ENCODE results near the gene CIC.
"Not testable (repeated sequence)": the region's sequence is repeated elsewhere in the genome, so short reads cannot be mapped to it uniquely, and the experiment has no call there.

CIC gene

DNA sequence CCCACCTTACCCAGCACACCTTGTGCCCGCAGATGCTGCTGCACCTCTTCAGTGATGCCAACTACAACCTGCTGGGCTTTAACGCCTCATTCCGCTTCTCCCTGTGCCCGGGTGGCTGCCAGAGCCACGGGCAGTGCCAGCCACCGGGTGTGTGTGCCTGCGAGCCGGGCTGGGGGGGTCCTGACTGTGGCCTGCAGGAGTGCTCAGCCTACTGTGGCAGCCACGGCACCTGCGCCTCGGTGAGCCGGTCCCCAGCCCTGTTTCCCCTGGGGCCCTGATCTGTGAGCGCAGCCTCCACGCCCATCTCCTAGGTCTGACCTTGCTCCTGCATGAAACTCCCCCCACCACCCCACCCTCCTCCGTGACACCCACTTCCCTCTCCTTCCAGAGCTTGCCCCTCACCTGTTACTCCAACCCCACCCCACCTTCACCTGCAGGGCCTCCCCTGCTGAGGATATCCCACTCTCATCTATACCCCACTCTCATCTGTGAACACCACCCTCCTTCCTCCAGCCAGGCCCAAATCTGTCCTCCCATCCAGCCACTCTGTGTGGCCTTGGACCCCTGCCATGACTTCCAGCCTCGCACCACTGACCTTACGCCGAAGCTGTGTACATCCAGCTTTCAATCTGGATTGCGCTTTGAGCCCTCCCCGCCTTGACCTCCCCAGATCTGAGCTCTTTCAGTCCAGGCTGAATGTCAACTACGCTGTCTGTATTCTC, 65.1 kb downstream of the CIC start:
- no peak for DNase-seq (ENCODE audit: low read depth)

- no peak for DNase-seq (ENCODE audit: low read depth)
These were observed 65.8 kb downstream of the CIC start for GRCh38 chr19:42334697-42335373.

GRCh38 chr19:42335374-42335936, 66.4 kb downstream of the CIC start:
- DNase-seq (ENCODE audit: low read depth): no peak

DNA sequence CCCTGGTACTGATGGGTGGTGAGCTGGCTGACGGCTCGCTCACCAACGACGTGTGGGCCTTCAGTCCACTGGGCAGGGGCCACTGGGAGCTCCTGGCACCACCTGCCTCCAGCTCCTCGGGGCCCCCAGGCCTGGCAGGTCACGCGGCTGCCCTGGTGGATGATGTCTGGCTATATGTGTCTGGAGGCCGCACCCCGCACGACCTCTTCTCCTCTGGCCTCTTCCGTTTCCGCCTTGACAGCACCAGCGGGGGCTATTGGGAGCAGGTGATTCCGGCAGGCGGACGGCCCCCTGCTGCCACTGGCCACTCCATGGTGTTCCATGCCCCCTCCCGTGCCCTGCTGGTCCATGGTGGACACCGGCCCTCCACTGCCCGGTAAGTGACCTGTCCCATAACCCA, 66.9 kb downstream of the CIC start:
- DNase-seq (ENCODE audit: low read depth): no peak

DNA sequence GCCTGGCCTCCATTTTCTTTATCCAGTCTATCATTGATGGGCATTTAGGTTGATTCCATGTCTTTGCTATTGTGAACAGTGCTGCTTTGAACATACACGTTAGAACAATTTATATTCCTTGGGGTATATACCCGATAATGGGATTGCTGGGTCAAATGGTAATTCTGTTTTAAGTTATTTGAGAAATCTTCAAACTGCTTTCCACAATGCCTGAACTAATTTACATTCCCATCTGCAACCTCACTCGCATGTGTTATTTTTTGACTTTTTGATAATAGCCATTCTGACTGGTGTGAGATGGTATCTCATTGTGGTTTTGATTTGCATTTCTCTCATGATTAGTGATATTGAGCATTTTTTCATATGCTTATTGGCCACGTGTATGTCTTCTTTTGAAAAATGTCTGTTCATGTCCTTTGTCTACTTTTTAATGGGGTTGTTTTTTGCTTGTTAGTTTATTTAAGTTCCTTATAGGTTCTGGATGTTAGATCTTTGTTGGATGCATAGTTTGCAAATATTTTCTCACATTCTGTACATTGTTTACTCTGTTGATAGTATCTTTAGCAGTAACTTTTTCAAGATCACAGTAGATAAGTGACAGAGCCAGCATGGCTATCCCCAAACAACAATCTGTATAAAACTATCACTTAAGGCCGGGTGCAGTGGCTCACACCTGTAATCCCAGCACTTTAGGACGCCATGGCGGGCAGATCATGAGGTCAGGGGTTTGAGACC, 70.2 kb downstream of the CIC start:
- not testable (repeated sequence) for DNase-seq (ENCODE audit: low read depth)

DNA sequence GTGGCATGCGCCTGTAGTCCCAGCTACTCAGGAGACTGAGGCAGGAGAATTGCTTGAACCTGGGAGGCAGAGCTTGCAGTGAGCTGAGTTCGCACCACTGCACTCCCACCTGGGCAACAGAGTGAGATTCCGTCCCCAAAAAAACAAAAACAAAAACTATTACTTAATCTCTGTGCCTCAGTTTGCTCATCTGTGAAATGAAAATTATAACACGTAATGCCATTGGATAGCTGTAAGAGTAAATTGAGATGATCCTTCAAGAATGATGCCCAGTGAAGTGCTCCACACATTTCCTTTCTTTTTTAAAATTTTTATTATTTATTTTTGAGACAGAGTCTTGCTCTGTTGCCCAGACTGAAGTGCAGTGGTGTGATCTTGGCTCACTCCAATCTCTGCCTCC, 70.9 kb downstream of the CIC start:
- not testable (repeated sequence) for DNase-seq (ENCODE audit: low read depth)

DNA sequence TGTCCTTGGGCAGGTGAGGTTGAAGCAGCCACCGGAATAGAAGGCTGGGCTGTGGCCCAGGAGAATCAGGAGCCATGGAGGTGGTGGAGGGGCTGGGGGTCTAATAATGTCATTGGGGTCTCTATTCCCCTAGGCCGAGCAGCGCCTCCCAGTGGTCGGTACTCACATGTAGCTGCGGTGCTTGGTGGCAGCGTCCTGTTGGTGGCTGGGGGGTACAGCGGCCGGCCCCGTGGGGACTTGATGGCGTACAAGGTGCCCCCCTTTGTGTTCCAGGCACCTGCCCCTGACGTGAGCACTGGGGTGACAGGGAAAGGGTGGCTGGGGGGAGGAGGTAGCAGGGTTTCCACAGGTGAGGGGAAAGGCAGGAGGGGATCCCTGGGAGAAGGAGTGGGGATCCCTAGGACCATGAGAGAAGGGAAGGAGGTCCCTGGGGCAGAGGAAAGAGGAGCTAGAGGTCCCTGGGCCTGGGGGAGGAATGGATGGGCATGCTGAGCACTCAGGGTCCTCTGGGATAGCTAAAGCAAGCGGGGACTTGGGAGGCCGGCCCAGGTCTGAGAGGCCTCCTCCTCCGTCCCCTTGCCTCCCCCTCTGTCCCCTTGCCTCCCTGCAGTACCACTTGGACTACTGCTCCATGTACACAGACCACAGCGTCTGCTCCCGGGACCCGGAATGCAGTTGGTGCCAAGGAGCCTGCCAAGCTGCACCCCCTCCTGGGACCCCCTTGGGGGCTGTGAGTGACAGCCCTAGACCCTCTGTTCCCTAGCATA, 74.5 kb downstream of the CIC start:
- no peak for DNase-seq (ENCODE audit: low read depth)

- DNase-seq (ENCODE audit: low read depth): no peak
These were observed 75.4 kb downstream of the CIC start for GRCh38 chr19:42344336-42344893.

Data from CMK (cell line).